ENCODE results near the gene OR6B1.

DNA sequence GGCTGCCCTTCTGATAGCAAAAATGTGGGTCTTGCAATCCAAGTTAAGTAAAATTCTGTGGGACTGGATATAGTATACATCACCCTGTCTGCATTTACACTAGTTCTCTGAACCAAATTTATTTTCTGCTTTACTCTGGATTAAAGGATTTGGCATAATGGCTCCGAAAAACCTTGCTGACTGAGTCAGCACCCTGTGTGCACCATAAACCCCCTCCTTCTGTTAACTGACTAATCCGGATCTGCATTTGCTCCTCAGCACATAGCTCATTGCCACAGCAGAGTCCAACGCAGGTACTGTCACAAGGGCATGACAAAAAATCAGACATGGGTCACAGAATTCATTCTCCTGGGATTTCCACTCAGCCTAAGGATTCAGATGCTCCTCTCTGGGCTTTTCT lies 50.0 kb downstream of the OR6B1 start:
- TF ChIP-seq, protein P1, sequence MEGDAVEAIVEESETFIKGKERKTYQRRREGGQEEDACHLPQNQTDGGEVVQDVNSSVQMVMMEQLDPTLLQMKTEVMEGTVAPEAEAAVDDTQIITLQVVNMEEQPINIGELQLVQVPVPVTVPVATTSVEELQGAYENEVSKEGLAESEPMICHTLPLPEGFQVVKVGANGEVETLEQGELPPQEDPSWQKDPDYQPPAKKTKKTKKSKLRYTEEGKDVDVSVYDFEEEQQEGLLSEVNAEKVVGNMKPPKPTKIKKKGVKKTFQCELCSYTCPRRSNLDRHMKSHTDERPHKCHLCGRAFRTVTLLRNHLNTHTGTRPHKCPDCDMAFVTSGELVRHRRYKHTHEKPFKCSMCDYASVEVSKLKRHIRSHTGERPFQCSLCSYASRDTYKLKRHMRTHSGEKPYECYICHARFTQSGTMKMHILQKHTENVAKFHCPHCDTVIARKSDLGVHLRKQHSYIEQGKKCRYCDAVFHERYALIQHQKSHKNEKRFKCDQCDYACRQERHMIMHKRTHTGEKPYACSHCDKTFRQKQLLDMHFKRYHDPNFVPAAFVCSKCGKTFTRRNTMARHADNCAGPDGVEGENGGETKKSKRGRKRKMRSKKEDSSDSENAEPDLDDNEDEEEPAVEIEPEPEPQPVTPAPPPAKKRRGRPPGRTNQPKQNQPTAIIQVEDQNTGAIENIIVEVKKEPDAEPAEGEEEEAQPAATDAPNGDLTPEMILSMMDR (IDR thresholded peaks at IDR 0.05; ENCODE audit: low read length) = no peak
- TF ChIP-seq EZH2 (optimal IDR thresholded peaks at IDR 0.05; ENCODE audit: low read depth, low read length) = no peak

Data from MM.1S (cell line).